ENCODE data around the gene TFEB.

TFEB gene

DNA sequence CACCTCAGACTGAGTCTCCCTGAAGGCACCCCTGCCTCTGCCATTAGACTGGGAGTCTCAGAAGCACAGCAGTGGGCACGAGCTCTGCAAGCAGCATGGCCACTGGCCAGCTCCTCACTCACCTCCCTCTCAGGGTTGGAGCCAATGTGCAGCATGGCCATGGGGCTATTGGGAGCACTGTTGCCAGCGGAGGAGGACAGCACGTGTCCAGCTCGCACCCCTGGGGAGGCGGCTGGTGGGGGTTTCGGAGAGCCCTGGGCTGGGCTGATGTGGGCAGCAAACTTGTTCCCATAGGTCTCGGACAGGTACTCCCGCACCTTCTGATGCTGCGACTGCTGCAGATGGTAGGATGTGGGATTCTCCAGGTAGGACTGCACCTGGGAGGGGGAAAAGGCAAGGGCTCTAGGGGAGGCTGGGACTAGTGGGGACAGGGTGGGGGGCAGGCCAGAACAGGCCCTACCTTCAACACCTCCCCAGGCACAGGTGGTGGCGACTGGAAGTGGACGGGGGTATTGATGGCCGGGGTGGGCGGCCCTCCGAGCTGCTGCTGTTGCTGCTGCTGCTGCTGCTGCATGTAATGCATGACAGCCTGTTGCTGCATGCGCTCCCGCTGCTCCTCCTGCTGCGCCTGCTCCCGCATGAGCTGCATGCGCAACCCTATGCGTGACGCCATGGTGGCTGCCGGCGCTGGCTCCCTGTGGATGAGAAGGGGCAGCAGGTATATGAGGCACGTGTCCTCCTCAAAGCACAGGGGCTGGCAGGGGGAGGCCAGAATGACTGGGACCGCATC, 44.7 kb downstream of the TFEB start:
- no peak for DNase-seq (ENCODE audit: low read depth)

DNA sequence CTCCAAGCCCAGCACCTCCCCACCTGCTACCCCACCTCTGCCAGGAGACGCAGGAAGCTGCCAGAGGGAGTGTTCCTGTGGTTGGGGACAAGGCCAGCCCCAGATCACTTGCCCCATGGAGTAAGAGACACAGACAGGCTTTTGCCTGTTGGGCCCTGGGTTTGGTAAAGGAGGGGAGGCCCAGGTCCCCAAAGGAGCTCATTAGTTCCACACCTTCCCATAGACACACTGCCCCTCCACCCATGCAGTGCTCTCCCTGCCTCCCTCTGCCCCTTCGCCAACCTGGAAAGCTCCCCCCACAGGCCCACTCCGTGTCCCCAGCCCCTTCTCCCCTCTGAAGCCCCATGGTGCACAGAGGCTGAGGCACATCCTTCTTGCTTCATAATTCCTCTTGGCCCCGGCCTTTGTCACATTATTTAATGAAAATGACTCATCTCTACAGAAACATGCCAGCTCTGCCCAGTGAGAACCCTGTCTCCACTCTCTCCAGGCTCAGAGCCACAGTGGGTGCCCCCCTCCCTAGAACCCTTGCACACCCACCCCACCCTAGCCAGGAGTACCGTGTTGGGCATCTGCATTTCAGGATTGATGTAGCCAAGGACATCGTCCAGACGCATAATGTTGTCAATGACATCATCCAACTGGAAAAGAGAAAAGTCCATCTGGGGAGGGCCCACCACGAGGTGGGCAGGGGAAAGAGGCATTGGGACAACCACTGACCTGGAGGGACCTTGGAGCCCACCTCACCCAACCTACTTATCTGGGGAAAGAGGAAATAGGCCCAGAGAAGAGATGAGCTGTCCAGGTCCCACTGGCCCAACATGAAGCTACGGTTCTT, 46.0 kb downstream of the TFEB start:
- peak; percentile 46 for DNase-seq (ENCODE audit: low read depth)

DNA sequence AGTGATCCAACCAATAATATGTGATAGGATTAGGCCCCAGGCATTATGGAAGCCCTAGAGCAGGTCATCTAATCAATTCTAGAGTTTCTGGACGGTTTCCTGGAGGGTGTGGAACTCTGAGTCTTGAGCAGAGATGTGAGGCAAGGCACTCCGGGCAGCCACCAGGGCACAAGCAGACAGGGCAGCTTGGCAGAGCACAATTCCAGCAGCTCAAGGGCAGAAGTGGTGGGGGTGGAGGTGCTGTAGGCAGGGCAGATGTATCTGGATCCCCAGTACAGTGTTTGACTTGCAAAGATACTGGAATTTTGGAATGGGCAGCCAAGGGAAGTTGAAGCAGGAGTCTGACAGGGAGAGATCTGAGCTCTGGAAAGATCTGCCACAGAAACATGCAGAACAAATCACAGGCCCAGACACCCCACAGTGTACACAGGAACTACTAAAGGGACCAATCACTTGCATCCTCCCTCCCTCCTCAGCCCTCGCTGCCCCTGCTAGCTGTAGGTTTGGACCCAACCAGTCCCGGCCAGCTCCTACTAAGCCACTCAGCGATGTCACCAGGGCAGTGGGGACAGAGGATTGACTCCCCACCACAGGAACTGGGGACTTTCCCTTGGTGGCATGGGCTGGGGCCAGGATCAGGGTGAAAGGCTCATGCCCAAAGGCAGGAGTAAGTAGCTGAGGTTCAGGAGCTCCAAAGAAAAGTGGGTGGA, 47.0 kb downstream of the TFEB start:
- DNase-seq (ENCODE audit: low read depth) = no peak

DNA sequence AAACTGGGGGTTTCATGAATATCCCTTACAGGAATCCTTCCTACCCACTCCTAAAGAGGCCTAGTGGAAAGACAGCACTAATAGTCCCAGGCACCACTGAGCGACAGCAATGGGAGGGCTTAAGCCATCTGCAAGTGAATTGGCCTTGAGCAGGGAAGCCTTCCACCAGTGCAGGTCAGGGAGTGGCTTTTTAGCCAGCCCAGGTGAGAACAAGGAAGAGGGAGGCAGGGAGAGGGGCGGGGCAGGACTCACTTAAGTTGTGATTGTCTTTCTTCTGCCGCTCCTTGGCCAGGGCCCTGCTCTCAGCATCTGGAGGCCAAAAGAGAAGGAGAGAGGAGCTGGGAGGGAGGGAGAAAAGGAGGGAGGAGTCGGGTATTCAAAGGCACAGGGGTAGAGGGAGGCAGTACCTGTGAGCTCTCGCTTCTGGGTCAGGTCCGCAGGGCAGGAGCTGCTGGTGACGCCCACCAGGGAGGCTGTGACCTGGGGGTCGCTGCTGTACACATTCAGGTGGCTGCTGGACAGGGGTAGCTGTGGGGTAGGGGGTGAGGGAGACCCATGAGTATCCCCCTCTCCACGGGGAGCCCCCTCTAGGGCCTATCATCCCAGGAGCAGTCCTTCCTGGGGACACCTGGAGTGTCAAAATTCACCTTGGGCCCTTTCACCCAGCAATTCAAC, 47.8 kb downstream of the TFEB start:
- no peak for DNase-seq (ENCODE audit: low read depth)

DNA sequence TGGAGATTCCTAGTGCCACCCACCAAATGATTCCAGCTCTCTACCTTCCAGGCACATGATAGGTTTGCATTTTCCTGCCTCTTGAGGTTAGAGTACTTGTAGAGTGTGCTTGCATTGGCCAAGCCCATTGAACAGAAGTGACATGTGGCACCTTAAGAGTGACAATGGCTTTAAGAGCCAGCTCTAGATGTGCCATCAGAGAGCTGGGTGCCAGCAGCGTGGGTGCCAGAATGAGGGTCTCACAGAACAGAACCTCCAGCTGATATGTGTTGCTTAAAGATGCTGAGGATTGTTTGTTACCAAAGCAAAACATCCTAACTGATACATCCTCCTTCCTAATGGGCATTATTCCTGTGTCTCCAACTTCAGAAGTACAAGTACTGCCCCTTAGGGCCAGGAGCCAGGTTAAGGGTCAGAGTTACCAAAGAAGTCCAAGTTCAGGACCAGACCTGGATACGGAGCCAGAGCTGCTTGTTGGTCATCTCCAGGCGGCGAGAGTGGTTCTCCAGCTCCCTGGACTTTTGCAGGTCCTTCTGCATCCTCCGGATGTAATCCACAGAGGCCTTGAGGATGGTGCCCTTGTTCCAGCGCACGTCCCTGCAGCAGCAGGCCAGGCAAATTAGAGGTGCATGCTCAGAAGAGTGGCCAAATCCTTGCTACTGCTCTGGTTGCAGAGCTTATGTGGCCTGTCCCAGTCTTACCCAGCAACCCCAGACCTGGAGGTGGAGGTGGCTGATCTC, 49.6 kb downstream of the TFEB start:
- no peak for DNase-seq (ENCODE audit: low read depth)

- no peak for DNase-seq (ENCODE audit: low read depth)
Measured at GRCh38 chr6:41684311-41685180, 50.9 kb downstream of the TFEB start.

- peak; percentile 77 for DNase-seq (ENCODE audit: low read depth)
Measured at GRCh38 chr6:41683523-41684310, 51.7 kb downstream of the TFEB start.

DNA sequence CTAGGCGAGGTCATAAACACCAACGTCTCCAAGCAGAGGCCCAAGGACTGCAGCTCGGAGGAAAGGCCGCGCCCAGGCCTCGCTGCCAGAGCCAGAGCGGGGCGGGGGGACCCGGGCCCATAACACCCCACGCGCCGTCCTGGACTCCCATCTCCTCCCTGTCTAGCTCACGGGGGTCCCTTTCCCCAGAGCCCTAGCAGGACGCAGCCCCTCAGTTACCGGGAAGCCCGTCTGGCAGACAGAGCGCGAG, 52.2 kb downstream of the TFEB start:
- DNase-seq (ENCODE audit: low read depth) = no peak

- DNase-seq (ENCODE audit: low read depth) = no peak
Measured at GRCh38 chr6:41682497-41683272, 52.7 kb downstream of the TFEB start.

GRCh38 chr6:41682056-41682477, 53.3 kb downstream of the TFEB start:
- peak; percentile 91 for DNase-seq (ENCODE audit: low read depth)

- DNase-seq (ENCODE audit: low read depth) = no peak
Measured at GRCh38 chr6:41680182-41680965, 55.0 kb downstream of the TFEB start.

- DNase-seq (ENCODE audit: low read depth) = no peak
Measured at GRCh38 chr6:41679696-41680095, 55.7 kb downstream of the TFEB start.

- DNase-seq (ENCODE audit: low read depth) = no peak
Measured at GRCh38 chr6:41678511-41679084, 56.8 kb downstream of the TFEB start.

DNA sequence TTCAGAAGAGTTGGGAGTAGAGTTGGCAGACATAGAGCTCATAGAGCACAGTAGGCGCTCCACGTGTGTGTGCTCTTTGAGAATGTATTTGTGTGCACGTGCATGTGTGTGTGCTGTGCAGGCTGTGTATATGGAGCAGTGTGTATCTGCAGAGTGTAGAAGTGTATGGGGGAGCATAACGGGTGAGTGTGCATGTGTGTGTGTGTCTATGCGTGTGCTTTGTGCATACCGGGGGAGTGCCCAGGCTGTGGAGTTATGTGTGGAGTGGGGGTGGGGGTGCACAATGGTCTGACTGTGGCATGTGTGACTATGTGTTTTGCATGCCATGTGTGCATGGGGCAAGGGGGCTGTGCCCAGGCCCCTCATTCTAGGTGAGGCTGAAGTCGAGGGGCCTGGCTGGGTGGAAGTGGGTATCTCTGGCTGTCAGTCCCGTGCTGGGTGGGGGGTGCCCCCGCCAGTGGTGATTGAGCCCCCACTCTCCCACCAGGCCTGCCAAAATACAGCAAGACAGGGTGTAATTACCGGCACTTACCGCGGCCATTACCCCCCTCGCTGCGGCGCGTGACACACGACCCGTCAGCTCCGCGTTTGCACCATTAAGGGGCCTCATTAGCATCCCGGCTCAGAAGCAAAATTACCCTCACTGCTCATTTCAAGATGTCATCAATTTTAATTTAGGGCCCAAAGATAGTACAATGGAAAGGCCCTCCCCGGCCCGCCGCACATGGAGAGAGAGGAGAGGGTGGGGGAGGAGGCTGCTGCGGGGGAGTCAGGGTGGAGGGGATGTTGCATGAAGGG, 58.1 kb downstream of the TFEB start:
- no peak for DNase-seq (ENCODE audit: low read depth)

DNA sequence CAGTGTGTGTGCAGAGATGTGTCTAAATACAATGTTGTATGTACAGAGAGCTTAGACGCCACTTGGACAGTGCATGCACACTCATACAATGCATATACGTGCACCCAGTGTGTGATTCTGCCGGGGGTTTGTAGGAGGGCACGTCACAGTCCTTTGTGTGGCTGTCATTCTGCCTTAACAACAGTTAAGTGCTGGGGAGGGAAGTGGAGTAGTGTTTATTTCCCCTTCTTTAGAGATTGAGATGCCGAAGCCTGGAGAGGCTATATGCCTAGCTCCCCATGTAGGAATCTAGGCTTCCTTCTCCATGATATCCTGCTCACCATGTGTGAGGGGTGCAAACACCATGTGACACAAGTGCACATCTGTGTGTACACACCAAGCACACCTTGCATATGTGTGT, 59.0 kb downstream of the TFEB start:
- DNase-seq (ENCODE audit: low read depth) = no peak

- no peak for DNase-seq (ENCODE audit: low read depth)
Measured at GRCh38 chr6:41675992-41676391, 59.4 kb downstream of the TFEB start.

GRCh38 chr6:41675176-41675775, 60.1 kb downstream of the TFEB start:
- no peak for DNase-seq (ENCODE audit: low read depth)

All from ELR (cell line).